HG03064 (cell line): ENCODE data around the gene LSP1.

ENCODE experiments used
- ATAC-seq: cut with Tn5 transposase; IDR thresholded peaks from one replicate; pipeline ENCODE4 v1.9.1; 2021; ENCODE audit warnings: low read depth; ENCODE audit not compliant: unreplicated experiment

LSP1 gene

GRCh38 chr11:1913271-1914060 is 60.6 kb downstream of the LSP1 start:
- ATAC-seq = no peak

GRCh38 chr11:1915795-1916131 is 62.9 kb downstream of the LSP1 start:
- ATAC-seq = no peak

- ATAC-seq = no peak
These were observed 63.5 kb downstream of the LSP1 start for GRCh38 chr11:1916132-1916985.

- no peak for ATAC-seq
These were observed 64.2 kb downstream of the LSP1 start for GRCh38 chr11:1916986-1917522.

GRCh38 chr11:1917523-1918435 is 64.9 kb downstream of the LSP1 start:
- ATAC-seq = no peak

GRCh38 chr11:1918436-1919315 is 65.8 kb downstream of the LSP1 start:
- ATAC-seq = no peak

GRCh38 chr11:1919391-1920127 is 66.7 kb downstream of the LSP1 start, which contains the start of gene TNNT3:
Gene TNNT3 (plus strand): TSS chr11:1919703. CDS start chr11:1922875, 3,172 bp downstream.
- ATAC-seq = no peak

GRCh38 chr11:1920128-1920908 is 67.4 kb downstream of the LSP1 start:
- no peak for ATAC-seq

- ATAC-seq = no peak
These were observed 68.2 kb downstream of the LSP1 start for GRCh38 chr11:1920909-1921573.

- no peak for ATAC-seq
These were observed 68.8 kb downstream of the LSP1 start for GRCh38 chr11:1921574-1922141.

- no peak for ATAC-seq
These were observed 69.7 kb downstream of the LSP1 start for GRCh38 chr11:1922481-1923081.

GRCh38 chr11:1923201-1923956 is 70.5 kb downstream of the LSP1 start:
- no peak for ATAC-seq

GRCh38 chr11:1924181-1924580 is 71.3 kb downstream of the LSP1 start:
- ATAC-seq = no peak

GRCh38 chr11:1924646-1925372 is 71.9 kb downstream of the LSP1 start:
- ATAC-seq = no peak

GRCh38 chr11:1925373-1926155 is 72.7 kb downstream of the LSP1 start:
- no peak for ATAC-seq
